CD4-positive, alpha-beta T cell treated with Interleukin-1 beta for 1 hour (primary cell): ENCODE results near the gene LIPH.
"Not testable (repeated sequence)": the region's sequence is repeated elsewhere in the genome, so short reads cannot be mapped to it uniquely, and the experiment has no call there.

ENCODE experiments used
- DNase-seq, 2 donors: peaks; one replicate each; pipeline ENCODE4 v3.0.0-alpha.2; 2020 to 2022

The LIPH gene

DNA sequence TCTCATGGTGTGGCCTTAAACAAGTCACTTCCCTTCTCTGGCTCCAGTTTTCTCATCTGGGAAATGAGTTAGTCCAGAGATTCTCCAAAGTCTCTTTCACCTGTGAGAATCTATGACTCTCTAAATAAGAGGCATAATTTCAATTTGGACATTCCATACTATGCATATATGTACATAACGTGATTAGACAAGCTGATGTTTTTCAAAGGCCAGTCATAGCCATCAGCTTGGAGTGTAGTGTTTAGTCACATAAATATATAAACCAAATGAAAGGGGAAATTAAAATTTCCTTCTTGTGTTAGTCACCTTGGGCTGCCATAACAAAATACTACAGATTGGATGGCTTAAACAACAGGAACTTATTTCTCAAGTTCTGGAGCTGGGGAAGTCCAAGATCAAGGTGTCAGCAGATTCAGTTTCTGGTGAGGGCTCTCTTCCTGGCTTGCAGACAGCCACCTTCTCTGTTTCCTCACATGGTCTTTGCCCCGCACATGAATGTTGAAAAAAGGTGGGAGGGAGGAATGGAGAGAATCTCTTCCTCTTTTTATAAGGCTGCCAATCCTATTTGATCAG, 72.9 kb downstream of the LIPH start:
- DNase-seq: no peak

DNA sequence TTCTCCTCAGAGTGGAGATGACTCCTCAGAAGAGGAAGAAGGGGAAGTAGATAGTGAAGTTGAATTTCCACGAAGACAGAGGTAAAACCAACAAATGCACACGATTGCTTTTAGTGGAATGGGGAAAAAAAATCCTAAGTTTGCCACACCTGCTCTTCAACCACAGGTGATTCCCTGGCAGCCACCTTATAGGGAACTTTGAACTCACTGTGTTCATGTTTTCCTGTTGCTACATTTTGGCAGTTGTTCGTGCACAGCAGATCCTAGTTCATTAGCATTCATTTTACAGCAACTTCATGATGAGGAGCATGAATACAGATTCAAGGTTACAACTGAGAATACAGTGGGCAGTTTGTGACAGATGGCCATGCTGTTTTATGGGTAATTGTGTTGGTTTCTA, 75.1 kb downstream of the LIPH start:
- no peak for DNase-seq

GRCh38 chr3:185474922-185475321, 77.5 kb downstream of the LIPH start:
- not testable (repeated sequence) for DNase-seq

GRCh38 chr3:185473290-185473815, 79.0 kb downstream of the LIPH start:
- DNase-seq: no peak

- DNase-seq: no peak
Observed at GRCh38 chr3:185470323-185470722, 82.1 kb downstream of the LIPH start.

DNA sequence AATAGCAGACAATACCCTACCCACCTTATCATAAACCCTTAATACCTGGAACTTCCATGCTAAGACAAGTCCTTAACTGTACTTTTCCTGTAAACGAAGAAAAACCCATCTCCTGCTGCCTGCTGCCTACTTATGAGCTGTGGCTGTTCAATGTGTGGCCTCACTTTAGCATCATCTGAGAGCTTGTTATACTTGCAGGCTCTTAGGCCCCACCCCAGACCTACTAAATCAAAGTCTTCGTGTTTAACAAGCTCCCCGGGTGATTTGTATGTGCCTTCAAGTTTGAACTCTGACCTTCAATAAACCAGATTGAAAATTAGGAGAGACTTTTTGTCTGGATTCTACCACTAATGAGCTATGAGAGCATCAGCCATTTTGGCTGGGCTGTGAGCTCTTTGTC, 82.8 kb downstream of the LIPH start:
- no peak for DNase-seq

DNA sequence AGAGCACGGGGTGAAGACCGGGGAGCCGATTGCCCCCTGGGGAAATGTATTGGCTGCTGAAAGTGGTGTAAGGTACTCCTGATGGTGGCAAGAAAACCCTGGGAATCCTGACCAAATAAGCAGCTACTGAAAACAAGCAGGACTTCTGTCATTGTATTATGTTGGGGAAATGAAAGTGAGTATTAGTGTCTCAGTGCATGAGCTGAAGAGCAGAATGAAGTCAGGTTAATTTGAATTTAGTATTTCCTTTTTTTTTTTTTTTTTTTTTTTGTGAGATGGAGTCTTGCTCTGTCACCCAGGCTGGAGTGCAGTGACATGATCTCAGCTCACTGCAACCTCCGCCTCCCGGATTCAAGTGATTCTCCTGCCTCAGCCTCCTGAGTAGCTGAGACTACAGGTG, 86.3 kb downstream of the LIPH start:
- DNase-seq: not testable (repeated sequence)

- DNase-seq: no peak
Observed at GRCh38 chr3:185465471-185465870, 86.9 kb downstream of the LIPH start.

GRCh38 chr3:185460719-185461350, 91.6 kb downstream of the LIPH start:
- no peak for DNase-seq

- DNase-seq: no peak
Observed at GRCh38 chr3:185460309-185460708, 92.1 kb downstream of the LIPH start.

DNA sequence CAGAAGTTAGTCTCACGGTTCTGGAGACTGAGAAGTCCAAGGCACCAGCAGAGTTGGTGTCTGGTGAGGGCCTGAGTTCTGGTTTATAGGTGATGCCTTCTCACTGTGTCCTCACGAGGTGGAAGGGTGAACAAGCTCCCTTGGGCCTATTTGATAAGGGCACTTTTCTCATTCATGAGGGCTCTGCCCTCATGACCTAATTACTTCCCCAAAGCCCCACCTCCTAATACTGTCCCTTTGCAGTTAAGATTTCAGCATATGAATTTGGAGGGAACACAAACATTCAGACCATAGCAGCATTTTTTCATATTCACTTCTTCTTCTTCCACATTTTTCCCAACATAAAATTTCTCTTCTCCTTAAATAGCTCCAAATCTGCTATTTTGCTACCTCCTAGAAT, 95.0 kb downstream of the LIPH start:
- DNase-seq: no peak
